Stimulated activated CD4-positive, alpha-beta T cell treated with anti-CD3 and anti-CD28 coated beads, TNF-alpha, amount 100 ng/mL, for 48 hours (primary cell): ENCODE measurements around the gene TBATA.

Experiments used
- DNase-seq, 3 donors: peaks; one replicate each; pipeline ENCODE4 v3.0.0-alpha.2; 2020; ENCODE audit warnings: low read depth in 3 of 3

TBATA gene

GRCh38 chr10:70762441-70763175, 22.6 kb downstream of the TBATA start:
- DNase-seq: no peak

GRCh38 chr10:70761727-70762350, 23.3 kb downstream of the TBATA start:
- no peak for DNase-seq

GRCh38 chr10:70761031-70761601, 24.1 kb downstream of the TBATA start:
- no peak for DNase-seq

- DNase-seq: no peak
Measured at GRCh38 chr10:70760271-70760787, 24.8 kb downstream of the TBATA start.

GRCh38 chr10:70759781-70760180, 25.4 kb downstream of the TBATA start:
- no peak for DNase-seq

- peak; percentile 24 to 61 (median 57) for DNase-seq
Measured at GRCh38 chr10:70758757-70759514, 26.2 kb downstream of the TBATA start.

GRCh38 chr10:70757856-70758255, 27.3 kb downstream of the TBATA start:
- DNase-seq: no peak

GRCh38 chr10:70756700-70757360, 28.3 kb downstream of the TBATA start:
- no peak for DNase-seq

- no peak for DNase-seq
Measured at GRCh38 chr10:70753841-70754621, 31.1 kb downstream of the TBATA start.

GRCh38 chr10:70753026-70753663, 32.0 kb downstream of the TBATA start:
- no peak for DNase-seq

GRCh38 chr10:70752571-70752970, 32.6 kb downstream of the TBATA start:
- no peak for DNase-seq

GRCh38 chr10:70751991-70752390, 33.2 kb downstream of the TBATA start:
- no peak for DNase-seq

- no peak for DNase-seq
Measured at GRCh38 chr10:70751356-70751755, 33.8 kb downstream of the TBATA start.

- DNase-seq: no peak
Measured at GRCh38 chr10:70750156-70750703, 34.9 kb downstream of the TBATA start.

- no peak for DNase-seq
Measured at GRCh38 chr10:70749756-70750155, 35.4 kb downstream of the TBATA start.

- no peak for DNase-seq
Measured at GRCh38 chr10:70748801-70749573, 36.2 kb downstream of the TBATA start.

- no peak for DNase-seq
Measured at GRCh38 chr10:70748305-70748704, 36.9 kb downstream of the TBATA start.

- no peak for DNase-seq
Measured at GRCh38 chr10:70747192-70747965, 37.8 kb downstream of the TBATA start.
